OCI-LY3 (cell line): Measurements from ENCODE around the gene DGLUCY.
"Not testable (repeated sequence)": the region's sequence is repeated elsewhere in the genome, so short reads cannot be mapped to it uniquely, and the experiment has no call there.

Source experiments
- H2AFZ ChIP-seq: fragments of 200-600, 300-600 bp; shearing (Covaris generic); 2 replicates; pipeline ENCODE4 v1.6.0; 2014; ENCODE audit warnings: antibody characterized with exemption, low read depth, low read length
- H3K27ac ChIP-seq: fragments of 200-600, 300-600 bp; sonication (generic); 2 replicates; pipeline ENCODE4 v1.5.1; 2014; ENCODE audit warnings: mild to moderate bottlenecking, low read length, moderate library complexity, mixed read lengths
- H3K27me3 ChIP-seq: fragments of 200-600, 300-600 bp; sonication (generic); 2 replicates; pipeline ENCODE4 v1.6.1; 2014; ENCODE audit warnings: low read depth, low read length, mixed read lengths
- H3K36me3 ChIP-seq: fragments of 200-600, 300-600 bp; sonication (generic); replicated peaks from 2 replicates; pipeline ENCODE3; 2014; ENCODE audit warnings: low read depth, low read length, mixed read lengths
- H3K4me1 ChIP-seq: fragments of 300-600, 200-600 bp; sonication (generic); 2 replicates; pipeline ENCODE4 v1.6.1; 2014; ENCODE audit warnings: low read length, mixed read lengths
- H3K4me2 ChIP-seq: fragments of 200-600, 300-600 bp; sonication (generic); 2 replicates; pipeline ENCODE4 v1.6.1; 2014; ENCODE audit warnings: low read length, mixed read lengths
- H3K4me3 ChIP-seq: fragments of 300-600, 200-600 bp; sonication (generic); 2 replicates; pipeline ENCODE4 v1.5.1; 2014; ENCODE audit warnings: antibody characterized with exemption, mild to moderate bottlenecking, low read length, moderate library complexity
- H3K79me2 ChIP-seq: fragments of 300-600, 200-600 bp; shearing (Covaris generic); 2 replicates; pipeline ENCODE4 v1.6.1; 2014; ENCODE audit warnings: mild to moderate bottlenecking, low read length, mixed read lengths
- H3K9ac ChIP-seq: fragments of 300-600, 200-600 bp; shearing (Covaris generic); 2 replicates; pipeline ENCODE4 v1.6.0; 2014; ENCODE audit warnings: mild to moderate bottlenecking, low read length, moderate library complexity
- H3K9me3 ChIP-seq: fragments of 200-600, 300-600 bp; shearing (Covaris generic); 2 replicates; pipeline ENCODE4 v1.6.1; 2014; ENCODE audit warnings: low read length, mixed read lengths; ENCODE audit not compliant: insufficient read depth
- H4K20me1 ChIP-seq: fragments of 200-600, 300-600 bp; sonication (generic); 2 replicates; pipeline ENCODE4 v1.6.1; 2016; ENCODE audit warnings: low read length, mixed read lengths; ENCODE audit not compliant: insufficient read depth
- CTCF ChIP-seq: fragments of 200-600, 300-600 bp; sonication (generic); IDR thresholded peaks from 2 replicates; pipeline ENCODE4 v1.5.1; 2014; ENCODE audit warnings: antibody characterized with exemption, low read length, low read depth
- EZH2phosphoT487 ChIP-seq: fragments of 200-600 bp; shearing (Covaris generic); IDR thresholded peaks from 2 replicates; pipeline ENCODE4 v1.6.1; 2018; ENCODE audit warnings: antibody characterized with exemption, mixed run types, low read depth

DGLUCY gene

GRCh38 chr14:91261986-91262549 is 148.2 kb downstream of the DGLUCY start:
- H2AFZ ChIP-seq = no peak overlapping the region
- no peaks in the 10 kb centered on the region for H3K36me3 ChIP-seq
- H3K79me2 ChIP-seq = no peaks in the 10 kb centered on the region
- TF ChIP-seq CTCF (no peak), EZH2phosphoT487 (no peak)
- H3K27me3 ChIP-seq = no peaks in the 10 kb centered on the region
- H3K4me2 ChIP-seq = no peak overlapping the region
- H3K4me3 ChIP-seq = no peak overlapping the region
- no peaks in the 10 kb centered on the region for H3K9me3 ChIP-seq
- peaks cover 13% of the 10 kb centered on the region for H3K4me1 ChIP-seq
- no peaks in the 10 kb centered on the region for H4K20me1 ChIP-seq
- no peak overlapping the region for H3K9ac ChIP-seq
- H3K27ac ChIP-seq = no peak overlapping the region

- H3K36me3 ChIP-seq = peaks cover 3% of the 10 kb centered on the region
- no peak overlapping the region for H2AFZ ChIP-seq
- no peaks in the 10 kb centered on the region for H3K27me3 ChIP-seq
- TF ChIP-seq EZH2phosphoT487 = no peak
- no peak for TF ChIP-seq CTCF
- H3K4me2 ChIP-seq = no peak overlapping the region
- H3K9me3 ChIP-seq = no peaks in the 10 kb centered on the region
- H3K4me3 ChIP-seq = no peak overlapping the region
- H3K79me2 ChIP-seq = no peaks in the 10 kb centered on the region
- no peak overlapping the region for H3K27ac ChIP-seq
- H3K4me1 ChIP-seq = peaks cover 4% of the 10 kb centered on the region; the same call in 1 of the 2 replicates
- H4K20me1 ChIP-seq = no peaks in the 10 kb centered on the region
- H3K9ac ChIP-seq = no peak overlapping the region
Observed at GRCh38 chr14:91263329-91263728, 149.5 kb downstream of the DGLUCY start.

- Histone ChIP-seq H3K27me3 (no peaks in the 10 kb centered on the region), H4K20me1 (no peaks in the 10 kb centered on the region), H3K9ac (no peak overlapping the region), H3K4me1 (peaks cover 4% of the 10 kb centered on the region; the same call in 1 of the 2 replicates), H2AFZ (no peak overlapping the region), H3K36me3 (peaks cover 8% of the 10 kb centered on the region), H3K9me3 (no peaks in the 10 kb centered on the region), H3K27ac (no peak overlapping the region), H3K4me2 (no peak overlapping the region), H3K4me3 (no peak overlapping the region), H3K79me2 (no peaks in the 10 kb centered on the region)
- TF ChIP-seq EZH2phosphoT487 (no peak), CTCF (no peak)
Observed at GRCh38 chr14:91264151-91265150, 150.6 kb downstream of the DGLUCY start.

GRCh38 chr14:91265404-91265803 is 151.5 kb downstream of the DGLUCY start:
- Histone ChIP-seq H3K79me2 (no peaks in the 10 kb centered on the region), H3K36me3 (peaks cover 8% of the 10 kb centered on the region), H3K27me3 (no peaks in the 10 kb centered on the region), H3K4me2 (no peak overlapping the region), H3K9me3 (no peaks in the 10 kb centered on the region), H3K9ac (no peak overlapping the region), H2AFZ (no peak overlapping the region), H3K27ac (no peak overlapping the region), H4K20me1 (no peaks in the 10 kb centered on the region), H3K4me1 (peaks cover 4% of the 10 kb centered on the region; the same call in 1 of the 2 replicates), H3K4me3 (no peak overlapping the region)
- TF ChIP-seq CTCF (no peak), EZH2phosphoT487 (no peak)

GRCh38 chr14:91266276-91266675 is 152.4 kb downstream of the DGLUCY start:
- H2AFZ ChIP-seq, H3K27ac ChIP-seq, H3K9ac ChIP-seq: not testable (repeated sequence)

More at GRCh38 chr14:91266276-91266675, 152.4 kb downstream of the DGLUCY start:
- not testable (repeated sequence) for H4K20me1 ChIP-seq, H3K4me1 ChIP-seq, H3K4me3 ChIP-seq, H3K27me3 ChIP-seq, H3K9me3 ChIP-seq, H3K4me2 ChIP-seq, H3K79me2 ChIP-seq, H3K36me3 ChIP-seq
